ENCODE data around the gene TTLL12. TPM values are rescaled to one million over a fixed set of nuclear protein-coding genes. Genes with fewer than 3 reads are reported as not detected.

TTLL12 gene
- total and polyA plus RNA-seq, 2 experiments from 2014 or later = 46.7 to 147 TPM

- Mint-ChIP-seq H3K4me1 (peaks cover 23% of the 10 kb centered on the region), H3K27ac (no peak overlapping the region), H3K4me3 (no peak overlapping the region), H3K9me3 (no peaks in the 10 kb centered on the region; the same call in 2 of the 3 replicates), H3K27me3 (ENCODE audit: insufficient read depth, low read depth, poor library complexity) (peaks cover 18% of the 10 kb centered on the region), H3K36me3 (ENCODE audit: low read depth) (no peaks in the 10 kb centered on the region; the same call in 1 of the 3 replicates)
- H3K27me3 ChIP-seq (ENCODE audit: insufficient read depth) = no peaks in the 10 kb centered on the region
- ATAC-seq (no peak), DNase-seq (ENCODE audit: low spot score) (no peak)
- H3K36me3 ChIP-seq (ENCODE audit: insufficient read depth) = no peaks in the 10 kb centered on the region
- H3F3A ChIP-seq (replicated peaks; ENCODE audit: low read depth) = 0 out of 2 replicates have a peak, but pooled peaks cover 4% of the 10 kb centered on the region
- H3K27ac ChIP-seq (ENCODE audit: low read depth) = no peak overlapping the region
- H2AFZ ChIP-seq = no peak overlapping the region
- H3K4me3 ChIP-seq = no peak overlapping the region
- TF ChIP-seq ZNF114 (CRISPR knock-in tag; IDR thresholded peaks at IDR 0.05) (no peak), REST (IDR thresholded peaks at IDR 0.05; ENCODE audit: unreplicated experiment) (no peak), CTCF (conservative IDR thresholded peaks at IDR 0.05; ENCODE audit: low read depth in 2 of 2) (no peak), STAT1 (IDR thresholded peaks at IDR 0.05; ENCODE audit: unreplicated experiment) (no peak), JUNB (IDR thresholded peaks at IDR 0.05; ENCODE audit: unreplicated experiment) (no peak), CREB1 (CRISPR knock-in tag; IDR thresholded peaks at IDR 0.05; ENCODE audit: low read depth) (no peak), POLR2AphosphoS5 (IDR thresholded peaks at IDR 0.05; ENCODE audit: low read depth) (no peak), NANOG (IDR thresholded peaks at IDR 0.05; ENCODE audit: borderline replicate concordance) (no peak), EZH2 (IDR thresholded peaks at IDR 0.05; ENCODE audit: low read depth, unreplicated experiment) (no peak), EZH2phosphoT487 (IDR thresholded peaks at IDR 0.05; ENCODE audit: unreplicated experiment) (no peak), ZNF462 (CRISPR knock-in tag; IDR thresholded peaks at IDR 0.05) (no peak), ZNF331 (CRISPR knock-in tag; IDR thresholded peaks at IDR 0.05; ENCODE audit: low read depth) (no peak), ETS1 (IDR thresholded peaks at IDR 0.05) (no peak)
- peaks cover 4% of the 10 kb centered on the region; the same call in 1 of the 2 replicates for H3K4me1 ChIP-seq (ENCODE audit: insufficient read depth)
- no peaks in the 10 kb centered on the region for H3K9me2 ChIP-seq (ENCODE audit: insufficient read depth)
- no peaks in the 10 kb centered on the region for H4K20me1 ChIP-seq (replicated peaks; ENCODE audit: insufficient read depth)
- no peak overlapping the region for H3K4me2 ChIP-seq
- no peaks in the 10 kb centered on the region for H3K79me2 ChIP-seq (replicated peaks; ENCODE audit: insufficient read depth)
Measured at GRCh38 chr22:43213962-43214361, 27.0 kb upstream of the TTLL12 start.

All from GM23338 (cell line).